GM12872 (cell line): ENCODE measurements around the gene TMIGD3.

Experiments used
- CTCF ChIP-seq: IDR thresholded peaks from 3 replicates; pipeline ENCODE4 v1.5.1; 2011; ENCODE audit warnings: low read depth, mild to moderate bottlenecking, low read length, moderate library complexity; ENCODE audit not compliant: insufficient read depth

The TMIGD3 gene

GRCh38 chr1:111453706-111454105 lies 49.7 kb downstream of the TMIGD3 start:
- TF ChIP-seq CTCF: no peak

- TF ChIP-seq CTCF: no peak
These were observed 50.9 kb downstream of the TMIGD3 start for GRCh38 chr1:111452581-111452980.

DNA sequence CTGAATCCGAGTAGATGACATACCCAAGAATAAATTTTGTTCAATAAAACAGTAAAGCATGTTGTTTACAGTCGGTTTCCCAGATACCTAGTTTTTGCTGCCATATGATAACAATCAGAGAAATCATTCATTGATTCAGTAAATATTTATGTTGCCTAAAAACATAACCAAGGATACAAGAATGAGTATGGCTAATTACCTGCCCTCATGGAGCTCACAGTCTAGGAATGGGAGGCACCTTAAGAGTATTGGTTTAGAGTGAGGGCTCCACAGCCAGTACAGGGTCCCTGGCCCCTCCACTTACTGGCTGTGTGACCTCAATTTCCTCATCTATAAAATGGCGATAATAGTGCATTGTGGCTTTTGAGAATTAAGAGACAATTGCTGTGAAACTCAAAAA lies 53.2 kb downstream of the TMIGD3 start:
- no peak for TF ChIP-seq CTCF

- no peak for TF ChIP-seq CTCF
These were observed 53.8 kb downstream of the TMIGD3 start for GRCh38 chr1:111449703-111450017.

DNA sequence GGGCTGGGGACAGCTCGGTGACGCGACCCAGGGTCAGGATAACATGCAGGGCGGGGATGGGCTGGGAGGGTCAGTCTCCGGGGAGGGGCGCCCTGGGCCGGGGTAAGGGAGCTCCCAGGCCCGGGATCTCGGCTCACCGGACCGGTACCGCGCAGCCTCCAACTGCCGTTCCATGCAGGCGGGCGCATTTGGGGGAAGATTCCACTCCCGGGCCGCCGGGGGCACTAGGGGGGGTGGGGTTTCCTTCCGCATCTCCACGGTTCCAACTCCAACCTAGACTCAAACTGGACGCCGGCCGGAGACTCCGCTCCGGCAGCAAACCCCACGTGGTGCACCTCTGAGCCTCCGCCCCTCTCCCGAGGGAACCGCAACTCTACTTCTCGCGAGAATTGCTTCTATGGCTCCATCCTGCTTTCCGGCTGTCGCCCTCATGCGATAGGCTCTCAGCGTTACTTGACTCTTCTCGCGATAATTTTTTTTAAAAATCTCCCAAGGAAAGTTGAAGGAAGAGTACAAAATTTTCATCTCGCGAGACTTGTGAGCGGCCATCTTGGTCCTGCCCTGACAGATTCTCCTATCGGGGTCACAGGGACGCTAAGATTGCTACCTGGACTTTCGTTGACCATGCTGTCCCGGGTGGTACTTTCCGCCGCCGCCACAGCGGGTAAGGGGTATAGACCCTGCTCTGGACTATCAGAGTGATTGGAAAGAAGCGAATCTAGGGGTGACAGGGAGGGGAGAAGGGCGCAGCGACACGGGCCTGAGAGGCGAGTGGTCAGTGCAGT lies 54.3 kb downstream of the TMIGD3 start, which contains the start of the genes ATP5PB and WDR77:
Gene ATP5PB (plus strand): TSS at position 547 of the 785 bp plus-strand sequence. CDS start 78 bp downstream, at position 625.
Gene WDR77 (minus strand): TSS at position 339 of the 785 bp plus-strand sequence. CDS start 87 bp downstream, at position 252.
- no peak for TF ChIP-seq CTCF

DNA sequence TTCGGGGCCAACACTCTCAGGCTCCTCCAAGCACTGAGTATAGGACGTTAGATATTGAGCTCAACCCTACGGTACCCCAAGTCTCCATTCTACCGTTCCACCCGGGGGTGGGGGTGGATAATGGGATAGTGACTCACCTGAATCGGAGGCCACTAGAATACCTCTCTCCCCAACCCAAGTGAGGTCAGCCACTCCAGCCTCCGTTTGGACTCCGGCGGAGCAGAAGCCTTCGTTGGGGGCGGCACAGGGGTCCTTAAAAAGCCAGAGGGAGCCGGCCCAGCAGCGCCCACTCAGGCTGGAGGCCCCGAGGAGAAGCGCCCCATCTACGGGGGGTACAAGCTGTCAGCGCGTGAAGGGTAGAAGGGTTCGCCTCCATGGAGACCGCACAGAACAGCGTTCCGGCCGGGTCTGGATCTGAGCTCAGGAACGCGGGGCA lies 54.9 kb downstream of the TMIGD3 start:
- no peak for TF ChIP-seq CTCF

GRCh38 chr1:111446967-111447892 lies 56.2 kb downstream of the TMIGD3 start:
- TF ChIP-seq CTCF: no peak
